HEK293 (cell line): ENCODE data around the gene NDUFC2.

Source experiments
- CTCF ChIA-PET: fragments of 350-600 bp; formaldehyde crosslinking; extraction: SDS; loops from one replicate; lab custom pipeline; 2021; ENCODE audit warnings: antibody characterized with exemption; lab: Yijun Ruan, JAX
- POLR2A ChIA-PET: fragments of 300-600 bp; formaldehyde crosslinking; extraction: SDS; loops from one replicate; lab custom pipeline; 2020; ENCODE audit warnings: antibody characterized with exemption, inconsistent platforms; lab: Yijun Ruan, JAX
- H3K27ac ChIP-seq: fragments of 200-500 bp; sonication (Bioruptor generic); 2 replicates; pipeline ENCODE4 v1.5.1; 2014; ENCODE audit warnings: low read depth, low read length, control low read depth, inconsistent platforms; ENCODE audit errors: extremely low read depth
- H3K36me3 ChIP-seq, 2 experiments: fragments of 200-500 bp in 1 of 2; sonication (Bioruptor generic) in 1 of 2; 1 replicate in 1 of 2; 2 replicates in 1 of 2; pipeline ENCODE4 v1.5.1; 2014 to 2017; ENCODE audit warnings: inconsistent platforms in 2 of 2, low read length in 2 of 2; ENCODE audit not compliant: control insufficient read depth in 2 of 2, insufficient read depth in 1 of 2
- H3K4me1 ChIP-seq: fragments of 200-500 bp; sonication (Bioruptor generic); 2 replicates; pipeline ENCODE4 v1.5.1; 2014; ENCODE audit warnings: mild to moderate bottlenecking, low read length, inconsistent platforms; ENCODE audit not compliant: control insufficient read depth, insufficient read depth
- H3K4me3 ChIP-seq: 2 replicates; pipeline ENCODE4 v1.5.1; 2011; ENCODE audit warnings: low read depth, mild to moderate bottlenecking, control low read depth, low read length, moderate library complexity
- H3K9me3 ChIP-seq: fragments of 200-500 bp; sonication (Bioruptor generic); 2 replicates; pipeline ENCODE4 v1.5.1; 2014; ENCODE audit warnings: low read depth, low read length, inconsistent platforms; ENCODE audit not compliant: control insufficient read depth, insufficient read depth
- FEZF1 ChIP-seq: fragments of 450-650 bp; formaldehyde crosslinking; IDR thresholded peaks from 2 replicates; pipeline ENCODE4 v1.5.1; 2016; ENCODE audit warnings: missing biosample characterization, missing genetic modification characterization
- MZF1 ChIP-seq: fragments of 450-650 bp; formaldehyde crosslinking; IDR thresholded peaks from 2 replicates; pipeline ENCODE4 v1.5.1; 2017; ENCODE audit warnings: missing biosample characterization, missing genetic modification characterization, borderline replicate concordance
- OSR2 ChIP-seq: fragments of 450-650 bp; formaldehyde crosslinking; IDR thresholded peaks from 2 replicates; pipeline ENCODE4 v1.5.1; 2016; ENCODE audit warnings: missing biosample characterization, missing genetic modification characterization
- WT1 ChIP-seq: fragments of 450-650 bp; formaldehyde crosslinking; IDR thresholded peaks from 2 replicates; pipeline ENCODE4 v1.5.1; 2016; ENCODE audit warnings: missing biosample characterization, missing genetic modification characterization
- ZBTB20 ChIP-seq: fragments of 450-650 bp; formaldehyde crosslinking; IDR thresholded peaks from 2 replicates; pipeline ENCODE4 v1.5.1; 2016; ENCODE audit warnings: missing biosample characterization, missing genetic modification characterization
- ZNF138 ChIP-seq: fragments of 450-650 bp; formaldehyde crosslinking; IDR thresholded peaks from 2 replicates; pipeline ENCODE4 v1.5.1; 2016; ENCODE audit warnings: missing biosample characterization, missing genetic modification characterization, borderline replicate concordance
- ZNF24 ChIP-seq: fragments of 450-650 bp; formaldehyde crosslinking; IDR thresholded peaks from 2 replicates; pipeline ENCODE4 v1.5.1; 2016; ENCODE audit warnings: missing biosample characterization, missing genetic modification characterization
- ZNF311 ChIP-seq: fragments of 450-650 bp; formaldehyde crosslinking; IDR thresholded peaks from 2 replicates; pipeline ENCODE4 v1.5.1; 2017; ENCODE audit warnings: missing biosample characterization, missing genetic modification characterization, borderline replicate concordance
- ZNF510 ChIP-seq: fragments of 450-650 bp; formaldehyde crosslinking; IDR thresholded peaks from 2 replicates; pipeline ENCODE4 v1.5.1; 2018; ENCODE audit warnings: mild to moderate bottlenecking, missing genetic modification characterization, missing biosample characterization; ENCODE audit not compliant: insufficient replicate concordance
- ZNF548 ChIP-seq: fragments of 450-650 bp; formaldehyde crosslinking; IDR thresholded peaks from 2 replicates; pipeline ENCODE4 v1.5.1; 2016; ENCODE audit warnings: missing biosample characterization, missing genetic modification characterization
- ZNF596 ChIP-seq: fragments of 450-650 bp; IDR thresholded peaks from 2 replicates; pipeline ENCODE4 v1.5.0; 2018; ENCODE audit warnings: missing biosample characterization, mild to moderate bottlenecking, missing genetic modification characterization, moderate library complexity
- ZNF677 ChIP-seq: fragments of 450-650 bp; IDR thresholded peaks from 2 replicates; pipeline ENCODE4 v1.5.0; 2018; ENCODE audit warnings: missing biosample characterization, mild to moderate bottlenecking, missing genetic modification characterization, moderate library complexity
- ZNF707 ChIP-seq: fragments of 450-650 bp; formaldehyde crosslinking; IDR thresholded peaks from 2 replicates; pipeline ENCODE4 v1.5.1; 2016; ENCODE audit warnings: missing biosample characterization, missing genetic modification characterization
- ZNF777 ChIP-seq: fragments of 450-650 bp; formaldehyde crosslinking; IDR thresholded peaks from 2 replicates; pipeline ENCODE4 v1.5.1; 2017; ENCODE audit warnings: missing biosample characterization, missing genetic modification characterization, borderline replicate concordance
- ZNF837 ChIP-seq: fragments of 450-650 bp; formaldehyde crosslinking; IDR thresholded peaks from 2 replicates; pipeline ENCODE4 v1.5.1; 2016; ENCODE audit warnings: missing biosample characterization, missing genetic modification characterization
- TF ChIP-seq, protein P1 (sequence below): fragments of 450-650 bp; formaldehyde crosslinking; IDR thresholded peaks from 2 replicates; pipeline ENCODE4 v1.5.1; 2016; ENCODE audit warnings: missing biosample characterization, missing genetic modification characterization
- TF ChIP-seq, protein P2 (sequence below): fragments of 450-650 bp; formaldehyde crosslinking; IDR thresholded peaks from 2 replicates; pipeline ENCODE4 v1.5.1; 2016; ENCODE audit warnings: missing biosample characterization, missing genetic modification characterization
- TF ChIP-seq, protein P3 (sequence below): fragments of 450-650 bp; formaldehyde crosslinking; IDR thresholded peaks from 2 replicates; pipeline ENCODE4 v1.5.1; 2017; ENCODE audit warnings: missing biosample characterization, missing genetic modification characterization
- TF ChIP-seq, protein P4 (sequence below): fragments of 450-650 bp; formaldehyde crosslinking; IDR thresholded peaks from 2 replicates; pipeline ENCODE4 v1.5.1; 2016; ENCODE audit warnings: missing biosample characterization, missing genetic modification characterization, borderline replicate concordance

Gene NDUFC2

DNA sequence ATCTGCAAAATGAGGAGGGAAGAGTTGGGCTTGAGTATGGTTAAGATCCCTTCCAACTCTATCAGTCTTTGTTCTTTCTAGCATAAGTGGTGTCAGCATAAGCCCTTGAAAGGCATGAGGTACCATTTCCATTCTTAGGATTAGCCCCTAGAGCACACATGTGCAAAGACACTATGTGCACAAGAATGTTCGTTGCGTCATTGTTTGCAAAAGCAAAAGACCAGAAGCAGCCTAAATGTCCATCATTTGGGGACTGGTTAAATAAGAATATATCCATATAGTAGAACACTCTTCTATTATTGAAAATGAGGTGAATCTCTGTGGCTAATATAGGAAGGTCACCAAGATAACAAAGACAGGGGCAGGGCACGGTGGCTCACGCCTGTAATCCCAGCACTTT, 46.6 kb downstream of the NDUFC2 start:
- CTCF ChIA-PET: interaction anchor here (0.7 kb wide), 1 partner anchor 22 kb away, joined by 3 read pairs; no protein-coding TSS in a partner anchor
- no peaks in the 10 kb centered on the region for H3K36me3 ChIP-seq
- POLR2A ChIA-PET: no interaction called here
- no peaks in the 10 kb centered on the region for H3K4me1 ChIP-seq
- H3K27ac ChIP-seq: no peak overlapping the region
- H3K4me3 ChIP-seq: no peak overlapping the region
- H3K9me3 ChIP-seq: no peaks in the 10 kb centered on the region
- TF ChIP-seq MZF1 (tag by site-specific recombination): peak; percentile 59; the same call in 1 of the 2 replicates
- no peak for TF ChIP-seq ZNF837 (tag by site-specific recombination)

DNA sequence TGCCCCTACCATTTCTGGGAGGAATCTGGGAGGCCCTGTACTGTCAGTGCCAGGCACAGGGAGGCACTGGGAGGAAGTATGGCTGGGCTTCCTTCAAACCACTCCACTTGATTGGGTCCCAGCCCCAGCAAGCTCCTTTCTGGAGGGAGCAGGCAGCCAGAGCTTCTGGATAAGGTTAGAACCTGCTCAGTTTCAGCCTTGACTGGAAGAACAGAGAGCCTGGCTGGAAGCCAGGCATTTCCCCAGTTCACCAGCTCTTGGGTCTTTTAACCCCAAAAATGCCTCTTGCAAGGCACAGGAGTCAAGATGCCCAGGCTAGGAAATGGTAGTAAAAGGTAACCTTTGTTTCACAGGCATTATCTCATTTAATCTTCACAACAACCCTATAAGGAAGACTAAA, 47.6 kb downstream of the NDUFC2 start:
- Histone ChIP-seq H3K4me1 (no peaks in the 10 kb centered on the region), H3K9me3 (no peaks in the 10 kb centered on the region), H3K27ac (no peak overlapping the region; the same call in 1 of the 2 replicates), H3K4me3 (no peak overlapping the region), H3K36me3 (no peaks in the 10 kb centered on the region)
- CTCF ChIA-PET: interaction anchor here (1.4 to 3.0 kb wide), 2 partner anchors 14 to 16 kb away, joined by 6 to 9 read pairs; no protein-coding TSS in a partner anchor
- TF ChIP-seq, protein P1, sequence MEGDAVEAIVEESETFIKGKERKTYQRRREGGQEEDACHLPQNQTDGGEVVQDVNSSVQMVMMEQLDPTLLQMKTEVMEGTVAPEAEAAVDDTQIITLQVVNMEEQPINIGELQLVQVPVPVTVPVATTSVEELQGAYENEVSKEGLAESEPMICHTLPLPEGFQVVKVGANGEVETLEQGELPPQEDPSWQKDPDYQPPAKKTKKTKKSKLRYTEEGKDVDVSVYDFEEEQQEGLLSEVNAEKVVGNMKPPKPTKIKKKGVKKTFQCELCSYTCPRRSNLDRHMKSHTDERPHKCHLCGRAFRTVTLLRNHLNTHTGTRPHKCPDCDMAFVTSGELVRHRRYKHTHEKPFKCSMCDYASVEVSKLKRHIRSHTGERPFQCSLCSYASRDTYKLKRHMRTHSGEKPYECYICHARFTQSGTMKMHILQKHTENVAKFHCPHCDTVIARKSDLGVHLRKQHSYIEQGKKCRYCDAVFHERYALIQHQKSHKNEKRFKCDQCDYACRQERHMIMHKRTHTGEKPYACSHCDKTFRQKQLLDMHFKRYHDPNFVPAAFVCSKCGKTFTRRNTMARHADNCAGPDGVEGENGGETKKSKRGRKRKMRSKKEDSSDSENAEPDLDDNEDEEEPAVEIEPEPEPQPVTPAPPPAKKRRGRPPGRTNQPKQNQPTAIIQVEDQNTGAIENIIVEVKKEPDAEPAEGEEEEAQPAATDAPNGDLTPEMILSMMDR (tag by site-specific recombination): no peak
- TF ChIP-seq ZNF138 (no peak), ZBTB20 (tag by site-specific recombination) (no peak), ZNF24 (tag by site-specific recombination) (no peak)
- POLR2A ChIA-PET: interaction anchor here (0.5 kb wide), 2 partner anchors 120 to 559 kb away, joined by 3 to 4 read pairs; no protein-coding TSS in a partner anchor

DNA sequence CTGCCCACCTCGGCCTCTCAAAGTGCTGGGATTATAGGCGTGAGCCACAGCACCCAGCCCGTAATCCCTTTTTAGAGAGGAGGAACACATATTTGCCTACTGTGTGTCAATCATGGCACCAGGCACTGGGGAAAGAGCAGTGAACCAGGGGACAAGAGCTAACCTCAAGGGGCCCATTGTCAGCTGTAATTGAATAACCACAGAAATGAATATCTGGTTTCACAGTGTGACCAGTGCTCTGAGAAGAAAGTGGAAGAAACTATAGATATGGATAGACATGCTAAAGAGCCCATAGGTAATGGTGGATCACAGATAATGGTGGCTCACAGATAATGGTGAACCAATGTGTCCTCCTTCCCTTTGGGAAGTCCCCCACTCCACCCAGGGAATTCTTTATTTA, 48.0 kb downstream of the NDUFC2 start:
- CTCF ChIA-PET: interaction anchor here (1.4 to 3.0 kb wide), 2 partner anchors 14 to 16 kb away, joined by 6 to 9 read pairs; no protein-coding TSS in a partner anchor
- Histone ChIP-seq H3K36me3 (no peaks in the 10 kb centered on the region), H3K27ac (no peak overlapping the region; the same call in 1 of the 2 replicates), H3K9me3 (no peaks in the 10 kb centered on the region), H3K4me1 (no peaks in the 10 kb centered on the region), H3K4me3 (no peak overlapping the region)
- POLR2A ChIA-PET: no interaction called here
- peak; percentile 24; the same call in 1 of the 2 replicates for TF ChIP-seq OSR2 (tag by site-specific recombination)
- TF ChIP-seq ZNF548: no peak
- TF ChIP-seq FEZF1: peak; percentile 89
- TF ChIP-seq ZNF596 (tag by site-specific recombination): no peak
- TF ChIP-seq ZNF707 (tag by site-specific recombination): no peak
- TF ChIP-seq ZNF777 (tag by site-specific recombination): no peak

DNA sequence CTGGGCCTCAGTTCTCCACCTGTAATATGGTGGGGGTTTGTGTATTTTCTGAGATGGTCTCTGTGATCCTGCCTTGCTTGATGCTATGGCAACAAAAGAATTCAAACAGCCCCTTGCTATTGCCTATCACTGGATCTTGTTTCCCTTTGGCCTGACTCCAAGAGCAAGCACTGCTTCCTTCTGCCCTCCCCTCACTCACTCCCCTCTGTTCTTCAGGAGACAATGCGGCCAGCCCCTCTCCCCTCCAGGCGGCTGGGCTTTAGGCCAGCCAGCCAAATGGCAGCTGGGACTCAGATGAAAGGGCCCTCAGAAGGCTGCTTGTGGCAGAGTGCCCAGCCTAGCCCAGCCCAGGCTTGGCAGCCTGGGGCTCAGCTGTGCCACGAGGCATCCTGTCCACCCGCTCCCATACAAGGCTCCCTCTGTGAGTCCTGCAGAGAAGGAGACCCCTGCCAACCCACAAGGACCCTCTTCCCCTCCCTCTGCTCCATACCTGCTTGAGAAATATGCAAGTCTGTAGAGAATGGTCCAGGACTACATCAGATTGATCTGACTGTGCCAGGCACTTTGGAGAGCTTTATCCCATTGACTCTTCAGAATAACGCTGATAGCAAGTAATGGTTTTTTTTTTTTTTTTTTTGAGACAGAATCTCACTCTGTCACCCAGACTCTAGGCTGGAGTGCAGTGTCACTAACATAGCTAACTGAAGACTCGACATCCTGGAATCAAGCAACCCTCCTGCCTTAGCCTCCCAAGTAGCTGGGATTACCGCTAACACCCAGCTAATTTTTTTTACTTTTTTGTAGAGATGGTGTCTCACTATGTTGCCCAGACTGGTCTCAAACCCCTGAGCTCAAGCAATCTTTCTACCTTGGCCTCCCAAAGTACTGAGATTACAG, 49.0 kb downstream of the NDUFC2 start:
- POLR2A ChIA-PET: interaction anchor here (0.6 kb wide), 1 partner anchor 9 kb away, joined by 4 read pairs; no protein-coding TSS in a partner anchor
- Histone ChIP-seq H3K4me3 (no peak overlapping the region), H3K4me1 (no peaks in the 10 kb centered on the region), H3K9me3 (no peaks in the 10 kb centered on the region), H3K36me3 (no peaks in the 10 kb centered on the region), H3K27ac (no peak overlapping the region)
- CTCF ChIA-PET: interaction anchor here (0.6 to 3.0 kb wide), 4 partner anchors 12 to 539 kb away, joined by 3 to 9 read pairs (median 5); no protein-coding TSS in a partner anchor
- no peak for TF ChIP-seq ZNF311
- TF ChIP-seq ZNF677: no peak
- TF ChIP-seq, protein P2, sequence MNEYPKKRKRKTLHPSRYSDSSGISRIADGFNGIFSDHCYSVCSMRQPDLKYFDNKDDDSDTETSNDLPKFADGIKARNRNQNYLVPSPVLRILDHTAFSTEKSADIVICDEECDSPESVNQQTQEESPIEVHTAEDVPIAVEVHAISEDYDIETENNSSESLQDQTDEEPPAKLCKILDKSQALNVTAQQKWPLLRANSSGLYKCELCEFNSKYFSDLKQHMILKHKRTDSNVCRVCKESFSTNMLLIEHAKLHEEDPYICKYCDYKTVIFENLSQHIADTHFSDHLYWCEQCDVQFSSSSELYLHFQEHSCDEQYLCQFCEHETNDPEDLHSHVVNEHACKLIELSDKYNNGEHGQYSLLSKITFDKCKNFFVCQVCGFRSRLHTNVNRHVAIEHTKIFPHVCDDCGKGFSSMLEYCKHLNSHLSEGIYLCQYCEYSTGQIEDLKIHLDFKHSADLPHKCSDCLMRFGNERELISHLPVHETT (tag by site-specific recombination): no peak
- TF ChIP-seq, protein P3, sequence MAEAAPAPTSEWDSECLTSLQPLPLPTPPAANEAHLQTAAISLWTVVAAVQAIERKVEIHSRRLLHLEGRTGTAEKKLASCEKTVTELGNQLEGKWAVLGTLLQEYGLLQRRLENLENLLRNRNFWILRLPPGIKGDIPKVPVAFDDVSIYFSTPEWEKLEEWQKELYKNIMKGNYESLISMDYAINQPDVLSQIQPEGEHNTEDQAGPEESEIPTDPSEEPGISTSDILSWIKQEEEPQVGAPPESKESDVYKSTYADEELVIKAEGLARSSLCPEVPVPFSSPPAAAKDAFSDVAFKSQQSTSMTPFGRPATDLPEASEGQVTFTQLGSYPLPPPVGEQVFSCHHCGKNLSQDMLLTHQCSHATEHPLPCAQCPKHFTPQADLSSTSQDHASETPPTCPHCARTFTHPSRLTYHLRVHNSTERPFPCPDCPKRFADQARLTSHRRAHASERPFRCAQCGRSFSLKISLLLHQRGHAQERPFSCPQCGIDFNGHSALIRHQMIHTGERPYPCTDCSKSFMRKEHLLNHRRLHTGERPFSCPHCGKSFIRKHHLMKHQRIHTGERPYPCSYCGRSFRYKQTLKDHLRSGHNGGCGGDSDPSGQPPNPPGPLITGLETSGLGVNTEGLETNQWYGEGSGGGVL (tag by site-specific recombination): peak; percentile 95
- 0 out of 2 replicates have a peak, but pooled peaks have one; percentile 20 for TF ChIP-seq WT1 (tag by site-specific recombination)
- TF ChIP-seq ZNF510 (tag by site-specific recombination): no peak
- TF ChIP-seq, protein P4, sequence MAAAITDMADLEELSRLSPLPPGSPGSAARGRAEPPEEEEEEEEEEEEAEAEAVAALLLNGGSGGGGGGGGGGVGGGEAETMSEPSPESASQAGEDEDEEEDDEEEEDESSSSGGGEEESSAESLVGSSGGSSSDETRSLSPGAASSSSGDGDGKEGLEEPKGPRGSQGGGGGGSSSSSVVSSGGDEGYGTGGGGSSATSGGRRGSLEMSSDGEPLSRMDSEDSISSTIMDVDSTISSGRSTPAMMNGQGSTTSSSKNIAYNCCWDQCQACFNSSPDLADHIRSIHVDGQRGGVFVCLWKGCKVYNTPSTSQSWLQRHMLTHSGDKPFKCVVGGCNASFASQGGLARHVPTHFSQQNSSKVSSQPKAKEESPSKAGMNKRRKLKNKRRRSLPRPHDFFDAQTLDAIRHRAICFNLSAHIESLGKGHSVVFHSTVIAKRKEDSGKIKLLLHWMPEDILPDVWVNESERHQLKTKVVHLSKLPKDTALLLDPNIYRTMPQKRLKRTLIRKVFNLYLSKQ (tag by site-specific recombination): no peak
